Measurements from ENCODE around the gene CST5.
"Not testable (repeated sequence)": the region's sequence is repeated elsewhere in the genome, so short reads cannot be mapped to it uniquely, and the experiment has no call there.

Gene CST5

DNA sequence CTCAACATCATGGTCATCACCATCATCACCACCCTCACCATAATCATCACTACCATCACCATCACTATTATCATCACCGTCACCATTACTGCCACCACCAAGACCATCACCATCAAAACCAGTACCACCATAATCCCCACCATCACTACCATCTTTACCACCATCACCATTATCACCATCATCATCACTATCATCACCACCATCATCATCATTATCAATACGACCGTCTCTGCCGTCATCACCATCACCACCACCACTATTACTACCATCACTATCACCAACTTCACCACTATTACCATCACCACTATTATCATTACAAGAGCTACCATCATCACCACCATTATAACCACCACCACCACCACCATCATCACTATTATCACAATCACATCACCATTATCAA is 11.3 kb upstream of the CST5 start:
- not testable (repeated sequence) for H3K9ac ChIP-seq (ENCODE audit: low read depth in 1 of 2, low read length in 2 of 2); H3K9me3 ChIP-seq (ENCODE audit: control insufficient read depth in 1 of 2, low read length in 2 of 2); H3K27ac ChIP-seq (ENCODE audit: low read depth, low read length); H3K4me1 ChIP-seq (ENCODE audit: control insufficient read depth in 1 of 2, insufficient read depth in 2 of 2, low read length in 2 of 2); H3K36me3 ChIP-seq (ENCODE audit: control insufficient read depth in 1 of 2, insufficient read depth in 2 of 2, low read length in 2 of 2); H3K27me3 ChIP-seq (ENCODE audit: control insufficient read depth in 1 of 2, insufficient read depth in 2 of 2, low read length in 2 of 2); H3K4me3 ChIP-seq (ENCODE audit: low read depth in 1 of 2, low read length in 2 of 2)

DNA sequence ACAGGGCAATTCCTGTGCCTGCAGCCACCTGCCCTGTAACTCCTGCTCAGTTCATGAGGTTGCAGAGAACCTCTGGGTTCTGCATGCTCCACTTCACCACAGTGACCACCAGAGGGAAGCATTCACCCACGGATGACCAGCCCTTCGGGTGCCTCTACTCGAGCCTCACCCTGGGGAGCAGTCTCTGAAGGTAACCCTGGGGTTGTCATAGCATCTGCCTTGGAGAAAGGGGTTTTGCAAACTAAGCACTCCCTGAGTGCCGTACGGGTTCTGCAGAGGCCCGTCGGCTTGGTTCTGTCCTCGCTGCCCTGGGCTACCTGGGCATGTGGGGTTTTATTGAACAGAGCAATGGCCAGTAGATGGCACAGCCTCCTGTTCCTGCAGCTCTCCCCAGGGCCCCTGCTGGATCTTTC is 10.2 kb upstream of the CST5 start:
- Histone ChIP-seq H3K27ac (ENCODE audit: low read depth, low read length) (no peak overlapping the region), H3K36me3 (ENCODE audit: control insufficient read depth in 1 of 2, insufficient read depth in 2 of 2, low read length in 2 of 2) (no peaks in the 10 kb centered on the region), H3K9me3 (ENCODE audit: control insufficient read depth in 1 of 2, low read length in 2 of 2) (no peaks in the 10 kb centered on the region), H3K9ac (ENCODE audit: low read depth in 1 of 2, low read length in 2 of 2) (no peak overlapping the region), H3K4me3 (ENCODE audit: low read depth in 1 of 2, low read length in 2 of 2) (no peak overlapping the region), H3K27me3 (ENCODE audit: control insufficient read depth in 1 of 2, insufficient read depth in 2 of 2, low read length in 2 of 2) (no peaks in the 10 kb centered on the region), H3K4me1 (ENCODE audit: control insufficient read depth in 1 of 2, insufficient read depth in 2 of 2, low read length in 2 of 2) (no peaks in the 10 kb centered on the region)

DNA sequence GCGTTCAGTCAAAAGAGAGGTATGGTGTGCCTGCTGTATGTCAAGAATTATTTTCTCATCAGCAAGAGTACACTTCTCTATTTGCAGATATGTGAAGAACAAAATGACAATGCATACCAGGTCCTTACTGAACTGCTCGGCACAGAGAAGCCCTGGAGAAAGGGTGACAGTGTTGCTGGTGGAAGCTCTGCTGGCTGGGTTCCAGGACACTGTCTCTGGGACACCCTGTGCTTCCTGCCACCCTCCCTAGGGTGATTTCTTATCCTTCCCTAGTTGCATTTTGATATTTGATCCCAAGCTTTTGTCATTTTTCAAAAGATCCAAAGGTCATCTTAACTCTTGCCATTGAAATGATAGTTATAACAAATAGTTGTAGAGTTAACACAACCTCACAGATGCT is 8.3 kb upstream of the CST5 start:
- Histone ChIP-seq H3K9ac (ENCODE audit: low read depth in 1 of 2, low read length in 2 of 2) (no peak overlapping the region), H3K36me3 (ENCODE audit: control insufficient read depth in 1 of 2, insufficient read depth in 2 of 2, low read length in 2 of 2) (no peaks in the 10 kb centered on the region), H3K27ac (ENCODE audit: low read depth, low read length) (no peak overlapping the region), H3K27me3 (ENCODE audit: control insufficient read depth in 1 of 2, insufficient read depth in 2 of 2, low read length in 2 of 2) (no peaks in the 10 kb centered on the region), H3K4me3 (ENCODE audit: low read depth in 1 of 2, low read length in 2 of 2) (no peak overlapping the region), H3K4me1 (ENCODE audit: control insufficient read depth in 1 of 2, insufficient read depth in 2 of 2, low read length in 2 of 2) (no peaks in the 10 kb centered on the region), H3K9me3 (ENCODE audit: control insufficient read depth in 1 of 2, low read length in 2 of 2) (no peaks in the 10 kb centered on the region)

DNA sequence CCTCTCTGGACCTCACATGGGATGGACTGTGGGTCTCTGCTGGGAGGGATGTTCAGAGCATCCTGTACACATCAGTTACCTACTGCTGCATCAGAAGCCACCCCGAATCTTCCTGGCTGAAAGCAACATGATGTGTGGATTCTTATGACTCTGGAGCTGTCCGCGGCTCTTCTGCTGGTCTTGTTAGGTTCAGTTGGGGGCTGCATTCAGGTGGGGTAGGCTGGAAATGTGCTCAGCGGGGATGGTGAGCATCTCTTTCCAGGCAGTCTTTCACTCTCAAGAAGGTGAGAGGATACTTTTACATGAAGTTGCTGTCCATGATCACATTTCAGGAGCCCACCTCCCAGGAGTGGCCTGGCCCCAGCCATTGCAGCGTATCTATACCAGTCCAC is 5.2 kb upstream of the CST5 start:
- H3K9me3 ChIP-seq (ENCODE audit: control insufficient read depth in 1 of 2, low read length in 2 of 2), result no peaks in the 10 kb centered on the region
- H3K9ac ChIP-seq (ENCODE audit: low read depth in 1 of 2, low read length in 2 of 2), result no peak overlapping the region
- H3K4me3 ChIP-seq (ENCODE audit: low read depth in 1 of 2, low read length in 2 of 2), result no peak overlapping the region
- no peaks in the 10 kb centered on the region for H3K4me1 ChIP-seq (ENCODE audit: control insufficient read depth in 1 of 2, insufficient read depth in 2 of 2, low read length in 2 of 2)
- H3K27me3 ChIP-seq (ENCODE audit: control insufficient read depth in 1 of 2, insufficient read depth in 2 of 2, low read length in 2 of 2), result no peaks in the 10 kb centered on the region
- no peaks in the 10 kb centered on the region for H3K36me3 ChIP-seq (ENCODE audit: control insufficient read depth in 1 of 2, insufficient read depth in 2 of 2, low read length in 2 of 2)
- no peak overlapping the region for H3K27ac ChIP-seq (ENCODE audit: low read depth, low read length)

DNA sequence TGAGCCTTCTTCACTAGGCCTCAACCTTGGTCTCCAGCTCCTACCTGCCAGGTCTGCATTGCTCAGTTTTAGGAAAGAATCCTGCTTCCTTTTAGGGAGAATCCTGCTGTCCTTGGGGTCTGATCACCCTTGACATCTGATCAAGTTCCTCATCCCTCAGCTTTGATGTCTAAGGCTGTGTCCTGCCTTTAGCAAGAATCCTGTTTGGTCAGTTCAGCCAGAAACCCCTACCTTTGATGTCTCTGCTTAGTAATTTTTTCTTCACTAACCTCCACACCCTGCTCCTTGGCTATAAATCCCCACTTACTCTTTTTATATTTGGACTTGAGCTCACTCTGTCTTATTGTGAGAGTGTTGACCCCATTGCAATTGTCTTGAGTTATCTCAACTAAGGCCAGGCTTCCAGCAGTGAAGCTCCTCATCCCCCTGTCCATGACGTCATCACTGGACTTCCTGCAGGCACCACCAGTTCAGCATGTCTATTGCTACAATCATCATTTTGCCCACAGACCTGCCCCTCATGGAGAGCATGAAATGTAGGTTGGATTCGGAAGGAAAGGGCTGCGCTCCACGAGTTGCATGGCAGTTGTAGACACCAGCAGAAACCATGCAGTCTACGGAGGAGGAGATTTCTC is 4.7 kb upstream of the CST5 start:
- no peak overlapping the region for H3K9ac ChIP-seq (ENCODE audit: low read depth in 1 of 2, low read length in 2 of 2)
- H3K36me3 ChIP-seq (ENCODE audit: control insufficient read depth in 1 of 2, insufficient read depth in 2 of 2, low read length in 2 of 2), result no peaks in the 10 kb centered on the region
- no peak overlapping the region for H3K4me3 ChIP-seq (ENCODE audit: low read depth in 1 of 2, low read length in 2 of 2)
- H3K4me1 ChIP-seq (ENCODE audit: control insufficient read depth in 1 of 2, insufficient read depth in 2 of 2, low read length in 2 of 2), result no peaks in the 10 kb centered on the region
- no peaks in the 10 kb centered on the region for H3K27me3 ChIP-seq (ENCODE audit: control insufficient read depth in 1 of 2, insufficient read depth in 2 of 2, low read length in 2 of 2)
- H3K27ac ChIP-seq (ENCODE audit: low read depth, low read length), result no peak overlapping the region
- no peaks in the 10 kb centered on the region for H3K9me3 ChIP-seq (ENCODE audit: control insufficient read depth in 1 of 2, low read length in 2 of 2)

DNA sequence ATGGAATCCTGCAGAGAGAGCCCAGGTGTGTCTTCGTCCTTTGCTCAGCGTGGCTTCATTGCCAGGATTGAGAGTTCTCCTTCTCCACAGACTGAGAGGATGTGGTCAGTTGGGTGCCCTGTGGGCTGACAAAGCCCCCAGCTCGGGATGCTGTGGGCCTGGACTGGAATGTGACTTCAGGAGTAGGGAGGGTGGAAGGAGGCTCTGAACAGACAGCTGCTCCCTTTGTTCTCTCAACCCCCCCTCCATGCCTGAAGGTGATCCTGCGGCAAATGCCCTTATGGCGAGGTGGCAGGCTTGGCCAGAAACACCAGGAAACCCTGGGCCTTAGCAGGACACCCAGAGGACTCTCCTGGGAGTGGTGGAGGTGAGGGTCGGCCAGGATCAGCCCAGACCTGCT is 1.8 kb upstream of the CST5 start:
- Histone ChIP-seq H3K27ac (ENCODE audit: low read depth, low read length) (no peak overlapping the region), H3K9me3 (ENCODE audit: control insufficient read depth in 1 of 2, low read length in 2 of 2) (no peaks in the 10 kb centered on the region), H3K4me3 (ENCODE audit: low read depth in 1 of 2, low read length in 2 of 2) (no peak overlapping the region), H3K36me3 (ENCODE audit: control insufficient read depth in 1 of 2, insufficient read depth in 2 of 2, low read length in 2 of 2) (no peaks in the 10 kb centered on the region), H3K4me1 (ENCODE audit: control insufficient read depth in 1 of 2, insufficient read depth in 2 of 2, low read length in 2 of 2) (no peaks in the 10 kb centered on the region), H3K27me3 (ENCODE audit: control insufficient read depth in 1 of 2, insufficient read depth in 2 of 2, low read length in 2 of 2) (no peaks in the 10 kb centered on the region), H3K9ac (ENCODE audit: low read depth in 1 of 2, low read length in 2 of 2) (no peak overlapping the region)

DNA sequence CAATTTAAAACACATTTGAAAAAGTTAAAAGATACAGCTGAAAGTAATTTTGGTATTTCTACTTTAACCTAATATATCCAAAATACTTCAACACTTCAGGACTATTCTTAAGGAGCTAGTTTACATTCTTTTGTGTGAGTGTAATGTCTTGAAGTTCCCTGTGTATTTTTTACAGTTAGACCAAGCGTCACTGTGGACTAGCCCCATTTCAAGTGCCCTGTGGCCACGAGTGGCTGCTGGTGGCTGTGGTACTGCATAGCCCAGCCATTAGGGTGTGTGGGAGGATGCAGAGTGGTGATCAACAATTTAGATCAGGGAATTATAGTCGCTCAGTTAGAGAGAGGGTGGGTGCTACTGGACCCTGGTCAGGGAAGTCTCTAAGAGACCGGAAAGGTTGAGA is 869 bp upstream of the CST5 start:
- no peaks in the 10 kb centered on the region for H3K9me3 ChIP-seq (ENCODE audit: control insufficient read depth in 1 of 2, low read length in 2 of 2)
- no peaks in the 10 kb centered on the region for H3K27me3 ChIP-seq (ENCODE audit: control insufficient read depth in 1 of 2, insufficient read depth in 2 of 2, low read length in 2 of 2)
- H3K4me3 ChIP-seq (ENCODE audit: low read depth in 1 of 2, low read length in 2 of 2), result no peak overlapping the region
- no peak overlapping the region for H3K27ac ChIP-seq (ENCODE audit: low read depth, low read length)
- no peaks in the 10 kb centered on the region for H3K4me1 ChIP-seq (ENCODE audit: control insufficient read depth in 1 of 2, insufficient read depth in 2 of 2, low read length in 2 of 2)
- H3K9ac ChIP-seq (ENCODE audit: low read depth in 1 of 2, low read length in 2 of 2), result no peak overlapping the region
- H3K36me3 ChIP-seq (ENCODE audit: control insufficient read depth in 1 of 2, insufficient read depth in 2 of 2, low read length in 2 of 2), result no peaks in the 10 kb centered on the region

DNA sequence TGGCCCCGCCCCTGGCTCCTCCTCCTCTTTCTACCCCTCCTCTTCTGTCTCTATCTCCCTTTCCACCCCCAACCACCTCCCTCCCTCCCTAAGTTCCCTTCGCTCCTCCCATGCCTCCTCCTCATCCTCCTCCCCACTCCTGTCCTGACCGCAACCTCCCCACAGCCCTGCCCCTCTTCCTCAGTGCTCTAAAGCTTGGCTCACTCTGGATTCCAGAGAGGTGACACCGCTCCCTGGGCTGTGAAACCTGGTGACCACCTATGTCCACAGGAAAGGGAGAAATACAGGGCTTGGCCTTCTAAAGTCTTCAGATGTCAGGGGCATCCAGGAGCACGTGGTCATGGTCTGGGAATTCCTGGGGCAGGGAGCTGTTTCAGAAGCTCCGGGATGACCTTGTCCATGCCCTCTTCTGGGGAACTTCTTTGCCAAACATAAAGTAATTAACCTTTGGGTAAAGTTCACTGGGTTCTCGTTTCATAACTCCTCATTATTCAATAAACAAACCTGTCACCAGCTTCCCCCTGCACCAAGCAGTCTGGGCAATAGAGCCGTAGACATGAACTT is 345 bp upstream of the CST5 start:
- H3K36me3 ChIP-seq (ENCODE audit: control insufficient read depth in 1 of 2, insufficient read depth in 2 of 2, low read length in 2 of 2), result no peaks in the 10 kb centered on the region
- no peaks in the 10 kb centered on the region for H3K4me1 ChIP-seq (ENCODE audit: control insufficient read depth in 1 of 2, insufficient read depth in 2 of 2, low read length in 2 of 2)
- H3K4me3 ChIP-seq (ENCODE audit: low read depth in 1 of 2, low read length in 2 of 2), result no peak overlapping the region
- H3K27me3 ChIP-seq (ENCODE audit: control insufficient read depth in 1 of 2, insufficient read depth in 2 of 2, low read length in 2 of 2), result no peaks in the 10 kb centered on the region
- no peak overlapping the region for H3K9ac ChIP-seq (ENCODE audit: low read depth in 1 of 2, low read length in 2 of 2)
- H3K9me3 ChIP-seq (ENCODE audit: control insufficient read depth in 1 of 2, low read length in 2 of 2), result no peaks in the 10 kb centered on the region
- no peak overlapping the region for H3K27ac ChIP-seq (ENCODE audit: low read depth, low read length)

DNA sequence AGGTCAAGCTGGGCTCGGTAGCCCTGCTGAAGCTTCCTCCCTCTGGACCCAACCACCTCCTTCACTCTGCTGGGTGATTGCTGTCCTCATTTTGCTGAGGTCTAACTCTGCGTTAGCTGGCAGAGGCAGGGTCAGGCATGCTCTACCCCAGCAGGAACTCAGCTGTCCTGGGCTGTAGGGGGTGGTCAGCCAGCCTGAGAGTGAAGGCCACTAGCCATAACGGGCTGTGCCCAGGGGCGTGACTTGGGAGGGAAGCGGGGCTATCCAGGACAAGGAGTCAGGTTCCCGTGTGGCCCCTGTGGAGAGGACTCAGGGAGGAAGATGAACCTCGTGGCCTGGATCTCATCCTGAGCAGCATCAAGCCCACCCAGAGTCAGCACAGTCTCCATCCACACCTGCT is 761 bp downstream of the CST5 start:
- no peak overlapping the region for H3K9ac ChIP-seq (ENCODE audit: low read depth in 1 of 2, low read length in 2 of 2)
- H3K27me3 ChIP-seq (ENCODE audit: control insufficient read depth in 1 of 2, insufficient read depth in 2 of 2, low read length in 2 of 2), result no peaks in the 10 kb centered on the region
- no peaks in the 10 kb centered on the region for H3K36me3 ChIP-seq (ENCODE audit: control insufficient read depth in 1 of 2, insufficient read depth in 2 of 2, low read length in 2 of 2)
- no peak overlapping the region for H3K27ac ChIP-seq (ENCODE audit: low read depth, low read length)
- H3K9me3 ChIP-seq (ENCODE audit: control insufficient read depth in 1 of 2, low read length in 2 of 2), result no peaks in the 10 kb centered on the region
- no peak overlapping the region for H3K4me3 ChIP-seq (ENCODE audit: low read depth in 1 of 2, low read length in 2 of 2)
- H3K4me1 ChIP-seq (ENCODE audit: control insufficient read depth in 1 of 2, insufficient read depth in 2 of 2, low read length in 2 of 2), result no peaks in the 10 kb centered on the region

DNA sequence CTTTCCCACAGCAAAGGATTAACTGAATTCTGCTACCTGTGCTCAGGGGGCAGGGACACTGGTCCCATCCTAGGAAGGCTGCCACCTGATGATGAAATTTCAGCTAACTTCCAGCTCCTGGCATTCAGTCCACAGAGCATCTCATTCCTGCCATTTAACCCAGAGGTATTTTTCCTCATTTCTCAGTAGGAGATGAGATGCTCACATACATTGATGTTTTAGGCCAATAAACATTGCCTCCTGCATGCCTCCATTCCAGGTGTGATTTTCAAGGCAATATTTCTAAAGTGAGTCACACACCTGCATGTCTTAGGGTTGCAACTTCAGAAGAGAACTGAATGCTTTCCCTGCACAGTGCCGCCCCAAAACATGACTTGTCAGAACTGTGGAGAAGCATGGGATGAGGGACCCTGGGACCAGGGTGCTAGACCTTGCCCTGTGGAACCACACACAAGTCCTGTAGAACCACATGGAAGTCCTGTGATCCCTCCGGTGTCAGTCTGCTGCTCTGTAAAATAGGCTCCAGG is 1.5 kb downstream of the CST5 start:
- H3K36me3 ChIP-seq (ENCODE audit: control insufficient read depth in 1 of 2, insufficient read depth in 2 of 2, low read length in 2 of 2); H3K27me3 ChIP-seq (ENCODE audit: control insufficient read depth in 1 of 2, insufficient read depth in 2 of 2, low read length in 2 of 2); H3K9me3 ChIP-seq (ENCODE audit: control insufficient read depth in 1 of 2, low read length in 2 of 2); H3K4me3 ChIP-seq (ENCODE audit: low read depth in 1 of 2, low read length in 2 of 2); H3K4me1 ChIP-seq (ENCODE audit: control insufficient read depth in 1 of 2, insufficient read depth in 2 of 2, low read length in 2 of 2); H3K9ac ChIP-seq (ENCODE audit: low read depth in 1 of 2, low read length in 2 of 2); H3K27ac ChIP-seq (ENCODE audit: low read depth, low read length): not testable (repeated sequence)

Data from duodenal mucosa (tissue), 2 donors.